NCI-H1105 (cell line): ENCODE data around the gene TNFSF12.

Experiments
- DNase-seq: peaks from one replicate; lab custom pipeline; 2025; lab: John Stamatoyannopoulos, UW

Gene TNFSF12

DNA sequence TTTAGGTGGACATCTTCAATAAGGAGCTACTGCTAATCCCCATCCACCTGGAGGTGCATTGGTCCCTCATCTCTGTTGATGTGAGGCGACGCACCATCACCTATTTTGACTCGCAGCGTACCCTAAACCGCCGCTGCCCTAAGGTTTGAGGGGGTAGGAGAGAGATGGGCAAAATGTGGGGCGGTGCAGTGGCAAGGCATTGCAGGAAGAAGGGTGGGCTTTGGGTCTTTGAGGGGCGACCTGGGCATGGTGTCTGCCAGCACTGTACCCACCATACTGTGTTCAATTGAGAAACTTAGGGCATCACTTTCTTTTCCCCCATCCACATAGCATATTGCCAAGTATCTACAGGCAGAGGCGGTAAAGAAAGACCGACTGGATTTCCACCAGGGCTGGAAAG, 21.5 kb downstream of the TNFSF12 start:
- no peak for DNase-seq

DNA sequence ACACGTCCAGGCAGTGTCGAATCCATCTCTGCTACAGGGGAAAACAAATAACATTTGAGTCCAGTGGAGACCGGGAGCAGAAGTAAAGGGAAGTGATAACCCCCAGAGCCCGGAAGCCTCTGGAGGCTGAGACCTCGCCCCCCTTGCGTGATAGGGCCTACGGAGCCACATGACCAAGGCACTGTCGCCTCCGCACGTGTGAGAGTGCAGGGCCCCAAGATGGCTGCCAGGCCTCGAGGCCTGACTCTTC, 23.4 kb downstream of the TNFSF12 start:
- no peak for DNase-seq

DNA sequence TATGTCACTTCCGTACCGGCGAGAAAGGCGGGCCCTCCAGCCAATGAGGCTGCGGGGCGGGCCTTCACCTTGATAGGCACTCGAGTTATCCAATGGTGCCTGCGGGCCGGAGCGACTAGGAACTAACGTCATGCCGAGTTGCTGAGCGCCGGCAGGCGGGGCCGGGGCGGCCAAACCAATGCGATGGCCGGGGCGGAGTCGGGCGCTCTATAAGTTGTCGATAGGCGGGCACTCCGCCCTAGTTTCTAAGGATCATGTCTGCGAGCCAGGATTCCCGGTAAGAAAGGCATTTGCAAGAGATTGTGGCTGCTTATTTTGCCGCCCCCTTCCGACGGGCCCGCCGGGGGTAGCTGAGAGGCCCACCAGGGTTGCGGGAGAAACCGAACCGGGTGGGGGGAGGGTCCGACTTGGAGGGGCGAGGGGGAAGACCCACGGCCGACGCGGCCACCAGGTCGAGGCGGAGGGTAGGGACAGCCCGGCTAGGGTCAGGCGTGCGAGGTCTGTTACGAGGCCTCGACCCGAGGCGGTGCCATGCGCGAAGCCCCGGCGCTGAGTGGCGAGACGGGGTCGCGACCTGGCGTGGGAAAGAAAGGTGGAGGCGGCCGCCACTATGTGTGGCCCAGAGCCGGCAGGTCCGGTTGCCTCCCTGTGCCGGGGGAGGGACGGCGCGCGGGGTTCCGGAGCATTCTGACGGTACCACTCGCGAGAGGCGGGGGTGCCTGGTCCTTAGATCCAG, 23.9 kb downstream of the TNFSF12 start:
- peak; percentile 100 for DNase-seq

DNA sequence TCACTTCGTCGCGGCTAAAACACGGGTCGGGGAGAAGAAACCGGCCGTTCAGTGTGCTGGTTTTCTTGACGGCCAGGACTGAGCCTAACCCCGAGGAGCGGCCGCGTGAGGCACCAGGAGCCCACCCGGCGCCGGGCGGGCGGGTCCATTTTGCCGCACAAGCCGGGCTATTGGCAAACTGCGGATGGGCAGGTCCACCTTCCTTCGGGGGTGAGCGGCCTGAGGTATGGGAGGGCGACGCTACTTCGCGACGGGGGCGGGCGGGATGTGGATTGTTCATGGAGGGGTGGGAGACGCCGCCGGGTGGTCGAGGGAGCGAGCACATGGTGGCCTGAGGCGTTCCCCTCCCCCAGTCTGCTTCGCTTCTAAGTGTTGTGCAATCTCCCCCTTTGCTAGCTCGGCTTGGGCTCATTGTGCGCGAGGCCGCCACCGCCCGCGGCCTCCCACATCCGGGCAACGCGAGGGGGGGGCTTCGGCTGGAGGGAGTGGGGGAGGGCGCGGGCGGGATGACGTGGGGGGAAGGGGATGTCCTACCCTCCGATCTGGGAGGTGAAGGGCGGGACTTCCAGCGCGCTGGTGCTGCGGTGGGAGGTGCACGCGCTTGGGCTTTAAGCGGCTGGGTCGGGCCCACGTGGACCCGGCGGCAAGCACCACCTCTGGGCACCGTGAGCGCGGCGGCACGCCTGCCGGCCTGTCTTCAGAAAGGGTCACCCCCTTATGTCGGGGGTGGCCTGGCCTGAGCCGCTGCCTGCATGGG, 24.6 kb downstream of the TNFSF12 start:
- peak; percentile 96 for DNase-seq

DNA sequence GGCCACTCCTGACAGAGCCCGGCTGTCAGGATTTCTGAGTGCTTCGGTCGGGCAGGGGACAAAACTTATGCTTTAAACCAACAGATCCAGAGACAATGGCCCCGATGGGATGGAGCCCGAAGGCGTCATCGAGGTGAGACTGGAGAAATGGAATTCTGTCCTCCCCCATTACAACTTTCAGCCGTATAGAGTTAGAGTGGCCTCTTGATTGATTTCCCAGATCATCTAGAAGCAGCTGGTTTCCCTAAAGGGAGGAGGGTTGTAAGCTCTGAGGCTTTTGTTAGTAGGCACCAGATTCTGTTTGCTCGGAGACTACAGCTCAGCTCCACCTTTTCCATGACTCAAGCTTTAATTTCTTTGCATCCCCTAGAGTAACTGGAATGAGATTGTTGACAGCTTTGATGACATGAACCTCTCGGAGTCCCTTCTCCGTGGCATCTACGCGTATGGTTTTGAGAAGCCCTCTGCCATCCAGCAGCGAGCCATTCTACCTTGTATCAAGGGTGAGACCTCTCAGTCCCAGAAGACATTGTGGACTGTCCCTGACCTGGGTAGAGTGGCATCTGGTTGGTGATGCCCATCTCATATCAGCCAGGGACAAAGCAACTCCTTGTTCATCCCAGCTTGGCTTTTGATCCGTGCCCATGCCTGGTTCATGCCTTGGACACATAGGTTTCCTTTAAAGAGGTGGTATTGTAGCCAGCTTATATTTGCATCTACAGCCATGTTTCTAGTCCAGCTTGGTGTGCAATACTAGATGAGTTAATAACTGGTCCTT, 25.5 kb downstream of the TNFSF12 start:
- DNase-seq = no peak

DNA sequence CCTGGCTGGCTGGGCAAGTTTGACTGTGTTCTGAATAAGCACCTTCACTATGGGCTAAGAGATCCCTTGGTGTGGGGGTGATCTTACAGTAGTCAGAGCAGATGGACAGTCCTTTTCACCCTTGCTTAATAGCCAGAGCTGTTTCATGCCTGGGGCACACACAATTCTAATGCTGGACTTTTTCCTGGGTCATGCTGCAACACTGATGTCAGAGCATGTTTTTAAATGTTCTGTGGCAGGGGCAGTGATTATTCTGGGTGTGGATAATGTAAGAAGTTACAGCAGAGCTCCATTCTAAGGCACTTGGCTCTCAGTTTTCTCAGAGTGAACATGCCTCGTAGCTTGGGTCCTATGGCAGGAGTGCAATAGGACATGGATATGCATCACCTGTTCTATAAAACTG, 26.6 kb downstream of the TNFSF12 start:
- no peak for DNase-seq

DNA sequence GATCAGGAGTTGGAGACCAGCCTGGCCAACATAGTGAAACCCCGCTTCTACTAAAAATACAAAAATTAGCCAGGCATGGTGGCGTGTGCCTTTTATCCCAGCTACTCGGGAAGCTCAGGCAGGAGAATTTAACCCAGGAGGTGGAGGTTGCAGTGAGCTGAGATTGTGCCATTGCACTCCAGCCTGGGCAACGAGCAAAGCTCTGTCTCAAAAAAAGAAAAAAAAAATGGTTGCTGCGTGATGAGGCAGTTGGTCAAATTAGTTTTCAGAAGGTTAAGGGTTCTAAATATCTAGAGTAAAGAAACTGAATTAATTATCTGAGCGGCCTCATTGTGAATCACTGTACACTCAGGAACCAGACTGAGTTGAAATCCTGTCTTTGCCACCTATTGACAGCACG, 27.1 kb downstream of the TNFSF12 start:
- no peak for DNase-seq

DNA sequence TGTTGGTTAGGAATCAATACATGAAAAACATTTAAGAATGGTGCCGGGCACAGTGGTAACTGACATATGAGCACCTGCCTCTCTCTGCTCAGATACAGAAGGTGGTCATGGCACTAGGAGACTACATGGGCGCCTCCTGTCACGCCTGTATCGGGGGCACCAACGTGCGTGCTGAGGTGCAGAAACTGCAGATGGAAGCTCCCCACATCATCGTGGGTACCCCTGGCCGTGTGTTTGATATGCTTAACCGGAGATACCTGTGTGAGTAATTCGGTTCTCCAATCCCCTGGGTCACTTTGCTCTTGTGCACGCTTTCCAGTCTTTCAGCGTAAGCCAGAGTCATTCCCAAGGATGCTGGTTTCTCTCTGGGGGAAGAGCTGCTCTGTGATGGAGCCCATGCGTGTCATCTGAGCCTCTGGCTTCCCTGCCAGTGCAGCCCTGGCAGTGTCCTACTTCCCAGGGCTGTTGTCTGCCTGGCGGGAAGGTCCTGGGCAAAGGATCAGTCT, 27.6 kb downstream of the TNFSF12 start:
- no peak for DNase-seq

DNA sequence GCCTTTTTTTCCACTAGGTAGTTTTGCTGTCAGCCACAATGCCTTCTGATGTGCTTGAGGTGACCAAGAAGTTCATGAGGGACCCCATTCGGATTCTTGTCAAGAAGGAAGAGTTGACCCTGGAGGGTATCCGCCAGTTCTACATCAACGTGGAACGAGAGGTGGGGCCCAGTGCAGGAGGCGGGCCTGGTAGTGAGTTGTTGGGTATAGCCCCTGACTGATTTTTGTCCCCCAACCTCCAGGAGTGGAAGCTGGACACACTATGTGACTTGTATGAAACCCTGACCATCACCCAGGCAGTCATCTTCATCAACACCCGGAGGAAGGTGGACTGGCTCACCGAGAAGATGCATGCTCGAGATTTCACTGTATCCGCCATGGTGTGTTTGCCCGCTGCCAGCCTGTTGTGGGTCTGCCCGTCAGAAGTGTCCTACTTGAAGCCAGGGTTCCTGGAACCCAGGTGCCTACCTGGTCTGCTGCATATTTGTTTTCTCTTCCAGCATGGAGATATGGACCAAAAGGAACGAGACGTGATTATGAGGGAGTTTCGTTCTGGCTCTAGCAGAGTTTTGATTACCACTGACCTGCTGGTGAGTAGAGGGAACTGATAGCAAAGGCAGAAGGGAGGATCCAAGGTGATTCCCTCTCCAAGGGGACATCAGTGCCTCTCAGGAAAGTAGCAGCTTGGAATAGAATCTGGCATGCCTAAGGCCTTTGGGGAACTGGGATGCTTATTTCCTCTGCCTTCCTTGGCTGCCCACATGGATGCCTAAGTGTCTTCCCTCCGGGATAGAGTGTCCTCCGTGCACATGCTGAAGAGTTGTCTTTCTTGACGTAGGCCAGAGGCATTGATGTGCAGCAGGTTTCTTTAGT, 28.7 kb downstream of the TNFSF12 start:
- no peak for DNase-seq

DNA sequence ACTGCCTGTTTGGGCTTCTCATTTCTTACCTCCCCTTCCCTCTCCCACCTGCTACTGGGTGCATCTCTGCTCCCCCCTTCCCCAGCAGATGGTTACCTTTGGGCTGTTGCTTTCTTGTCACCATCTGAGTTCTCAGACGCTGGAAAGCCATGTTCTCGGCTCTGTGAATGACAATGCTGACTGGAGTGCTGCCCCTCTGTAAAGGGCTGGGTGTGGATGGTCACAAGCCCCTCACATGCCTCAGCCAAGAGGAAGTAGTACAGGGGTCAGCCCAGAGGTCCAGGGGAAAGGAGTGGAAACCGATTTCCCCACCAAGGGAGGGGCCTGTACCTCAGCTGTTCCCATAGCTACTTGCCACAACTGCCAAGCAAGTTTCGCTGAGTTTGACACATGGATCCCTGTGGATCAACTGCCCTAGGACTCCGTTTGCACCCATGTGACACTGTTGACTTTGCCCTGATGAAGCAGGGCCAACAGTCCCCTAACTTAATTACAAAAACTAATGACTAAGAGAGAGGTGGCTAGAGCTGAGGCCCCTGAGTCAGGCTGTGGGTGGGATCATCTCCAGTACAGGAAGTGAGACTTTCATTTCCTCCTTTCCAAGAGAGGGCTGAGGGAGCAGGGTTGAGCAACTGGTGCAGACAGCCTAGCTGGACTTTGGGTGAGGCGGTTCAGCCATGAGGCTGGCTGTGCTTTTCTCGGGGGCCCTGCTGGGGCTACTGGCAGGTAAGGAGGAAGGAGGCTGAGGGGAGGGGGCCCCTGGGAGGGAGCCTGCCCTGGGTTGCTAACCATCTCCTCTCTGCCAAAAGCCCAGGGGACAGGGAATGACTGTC, 30.4 kb downstream of the TNFSF12 start, which contains the start of gene CD68:
TSS of gene CD68 (plus strand) at position 638 of the 833 bp plus-strand sequence. CDS start at position 678, 40 bp downstream.
- peak; percentile 13 for DNase-seq

DNA sequence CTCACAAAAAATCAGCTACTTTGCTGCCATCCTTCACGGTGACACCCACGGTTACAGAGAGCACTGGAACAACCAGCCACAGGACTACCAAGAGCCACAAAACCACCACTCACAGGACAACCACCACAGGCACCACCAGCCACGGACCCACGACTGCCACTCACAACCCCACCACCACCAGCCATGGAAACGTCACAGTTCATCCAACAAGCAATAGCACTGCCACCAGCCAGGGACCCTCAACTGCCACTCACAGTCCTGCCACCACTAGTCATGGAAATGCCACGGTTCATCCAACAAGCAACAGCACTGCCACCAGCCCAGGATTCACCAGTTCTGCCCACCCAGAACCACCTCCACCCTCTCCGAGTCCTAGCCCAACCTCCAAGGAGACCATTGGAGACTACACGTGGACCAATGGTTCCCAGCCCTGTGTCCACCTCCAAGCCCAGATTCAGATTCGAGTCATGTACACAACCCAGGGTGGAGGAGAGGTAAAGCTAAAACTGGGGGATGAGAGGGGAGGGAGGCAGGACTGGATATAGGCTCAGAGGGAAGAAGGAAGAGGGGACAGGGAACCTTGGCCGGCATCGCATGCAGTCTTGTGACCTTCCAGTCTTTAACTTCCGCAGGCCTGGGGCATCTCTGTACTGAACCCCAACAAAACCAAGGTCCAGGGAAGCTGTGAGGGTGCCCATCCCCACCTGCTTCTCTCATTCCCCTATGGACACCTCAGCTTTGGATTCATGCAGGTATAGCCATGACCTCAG, 31.2 kb downstream of the TNFSF12 start:
- no peak for DNase-seq

DNA sequence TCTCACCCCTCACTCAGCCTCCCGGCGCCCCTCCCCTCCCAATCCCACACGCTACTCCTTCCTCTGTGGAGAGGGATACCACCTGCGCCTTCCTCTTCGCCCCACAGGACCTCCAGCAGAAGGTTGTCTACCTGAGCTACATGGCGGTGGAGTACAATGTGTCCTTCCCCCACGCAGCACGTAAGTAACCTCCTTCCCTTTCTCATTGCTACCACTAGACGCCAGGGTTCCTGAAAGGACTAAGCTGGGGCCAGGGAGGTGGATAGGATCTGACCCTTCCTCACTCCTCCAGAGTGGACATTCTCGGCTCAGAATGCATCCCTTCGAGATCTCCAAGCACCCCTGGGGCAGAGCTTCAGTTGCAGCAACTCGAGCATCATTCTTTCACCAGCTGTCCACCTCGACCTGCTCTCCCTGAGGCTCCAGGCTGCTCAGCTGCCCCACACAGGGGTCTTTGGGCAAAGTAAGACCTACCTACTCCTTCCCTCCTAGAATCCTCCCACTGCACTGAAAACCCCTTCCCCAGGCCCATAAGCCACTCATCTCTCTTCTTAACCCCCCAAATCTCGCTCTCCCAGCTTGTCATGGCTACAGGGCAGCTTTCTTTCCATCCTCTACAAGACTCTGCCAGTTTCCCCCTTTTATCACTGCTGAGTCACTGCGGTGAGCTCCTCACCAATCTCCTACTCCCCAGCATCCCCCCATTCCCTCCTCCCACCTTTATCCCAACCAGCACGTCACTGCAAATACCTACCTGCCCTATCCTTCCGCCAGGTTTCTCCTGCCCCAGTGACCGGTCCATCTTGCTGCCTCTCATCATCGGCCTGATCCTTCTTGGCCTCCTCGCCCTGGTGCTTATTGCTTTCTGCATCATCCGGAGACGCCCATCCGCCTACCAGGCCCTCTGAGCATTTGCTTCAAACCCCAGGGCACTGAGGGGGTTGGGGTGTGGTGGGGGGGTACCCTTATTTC, 32.0 kb downstream of the TNFSF12 start:
- no peak for DNase-seq

DNA sequence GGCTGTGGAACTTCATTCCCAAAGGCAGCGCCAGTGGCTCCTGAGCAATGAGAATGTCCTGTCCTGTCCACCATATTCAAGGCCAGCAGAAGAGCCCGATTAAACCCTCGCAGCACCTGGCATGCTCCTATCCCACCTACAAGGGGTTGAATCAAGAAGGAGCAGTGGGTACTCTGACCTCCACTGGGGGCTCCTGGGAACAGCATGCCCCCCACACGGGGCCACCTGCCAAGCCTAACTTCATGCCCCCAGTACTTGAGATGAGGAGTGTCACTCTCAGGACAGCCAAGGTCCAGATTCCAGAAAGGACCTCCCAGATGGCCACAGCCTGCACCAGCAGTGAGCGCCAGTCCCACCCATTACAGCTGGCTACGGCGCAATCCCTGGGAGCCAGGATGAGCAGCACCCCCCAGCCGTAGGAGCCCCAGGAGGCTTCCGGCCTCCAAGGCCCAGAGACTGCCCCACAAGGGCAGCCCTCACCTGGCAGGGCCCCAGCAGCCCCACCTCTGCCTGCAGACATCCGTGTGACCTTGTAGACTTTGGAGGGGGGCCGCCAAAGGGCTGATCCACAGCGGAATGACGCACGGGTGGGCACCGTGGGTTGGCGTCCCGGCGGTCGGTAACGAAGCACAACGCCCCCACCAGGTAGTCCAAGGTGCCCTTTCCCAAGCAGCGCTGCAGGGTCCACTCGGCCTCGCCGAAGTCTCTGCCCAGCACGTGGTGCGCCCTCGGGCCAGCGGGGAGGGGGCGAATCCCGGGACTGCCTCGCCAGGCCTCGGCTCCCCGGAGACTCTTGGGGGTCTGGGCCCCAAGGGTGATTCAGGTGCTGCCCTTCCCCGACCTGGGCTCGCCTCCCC, 33.8 kb downstream of the TNFSF12 start:
- DNase-seq = peak; percentile 11

DNA sequence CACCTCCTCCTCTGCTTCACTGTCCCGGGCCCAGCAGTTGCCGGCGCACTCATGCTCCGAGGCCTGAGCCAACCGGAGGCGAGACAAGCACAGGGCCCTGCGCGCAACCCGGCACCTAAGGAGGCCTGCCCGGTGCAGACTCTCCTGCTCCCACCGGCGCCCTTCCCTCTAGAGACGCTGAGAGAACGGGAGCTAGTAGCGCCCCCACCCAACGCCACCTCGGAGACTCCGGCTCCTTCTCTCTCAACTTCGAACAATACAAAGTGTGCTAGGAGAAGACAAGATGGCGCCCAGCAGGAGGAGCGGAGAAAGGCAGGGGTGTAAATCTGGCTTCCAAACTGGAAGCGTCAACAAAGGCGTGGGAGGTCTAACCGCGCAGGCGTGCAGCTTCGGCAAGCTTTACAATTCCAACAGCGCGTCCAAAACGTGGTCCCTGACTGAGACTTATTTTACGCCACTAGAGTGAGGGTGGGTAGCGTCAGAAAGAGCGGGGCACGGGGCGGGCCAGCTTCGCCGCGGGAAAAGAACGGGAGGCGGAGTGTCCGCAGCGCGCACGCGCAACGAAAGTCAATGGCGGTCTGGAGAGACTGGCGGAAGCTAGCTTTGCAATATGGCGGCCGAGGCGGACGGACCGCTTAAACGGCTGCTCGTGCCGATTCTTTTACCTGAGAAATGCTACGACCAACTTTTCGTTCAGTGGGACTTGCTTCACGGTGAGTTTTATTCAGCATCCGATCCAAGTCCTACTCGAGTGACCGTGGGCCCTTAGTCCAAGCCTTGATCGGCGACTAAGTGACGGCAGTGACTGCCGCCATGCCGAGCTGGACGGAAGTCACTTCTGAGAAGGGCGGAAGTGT, 34.6 kb downstream of the TNFSF12 start, which contains the start of gene MPDU1:
TSS of gene MPDU1 (plus strand) at position 600 of the 857 bp plus-strand sequence. CDS start at position 611, 11 bp downstream.
- peak; percentile 98 for DNase-seq

DNA sequence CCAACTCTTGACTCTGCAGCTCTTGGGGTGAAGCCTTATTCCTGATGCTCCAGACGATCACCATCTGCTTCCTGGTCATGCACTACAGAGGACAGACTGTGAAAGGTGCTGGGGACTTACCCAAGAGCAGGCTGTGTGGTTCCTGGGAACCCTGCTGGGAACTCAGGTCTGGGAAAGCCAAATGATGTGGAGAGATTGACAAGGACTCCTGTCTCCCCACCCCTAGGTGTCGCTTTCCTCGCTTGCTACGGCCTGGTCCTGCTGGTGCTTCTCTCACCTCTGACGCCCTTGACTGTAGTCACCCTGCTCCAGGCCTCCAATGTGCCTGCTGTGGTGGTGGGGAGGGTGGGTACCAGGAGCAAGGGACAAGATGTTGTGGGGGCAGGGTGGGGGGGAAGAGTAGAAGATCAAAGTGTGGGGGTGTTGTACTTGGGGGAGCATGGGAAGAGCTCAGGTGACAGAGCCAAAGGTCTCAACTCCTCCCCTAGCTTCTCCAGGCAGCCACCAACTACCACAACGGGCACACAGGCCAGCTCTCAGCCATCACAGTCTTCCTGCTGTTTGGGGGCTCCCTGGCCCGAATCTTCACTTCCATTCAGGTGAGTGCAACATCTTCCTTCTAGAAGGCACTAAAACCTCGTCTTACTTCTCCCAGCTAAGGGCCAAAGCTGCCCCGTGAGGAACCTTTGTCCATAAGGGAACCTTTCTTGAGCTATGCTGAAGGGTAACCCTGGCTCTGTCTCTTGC, 38.0 kb downstream of the TNFSF12 start:
- DNase-seq = no peak
